GM21526 (cell line): ENCODE measurements around the gene NAGPA.
"Not testable (repeated sequence)": the region's sequence is repeated elsewhere in the genome, so short reads cannot be mapped to it uniquely, and the experiment has no call there.

Source experiments
- ATAC-seq: cut with Tn5 transposase; IDR thresholded peaks from one replicate; pipeline ENCODE4 v1.9.1; 2021; ENCODE audit warnings: moderate library complexity; ENCODE audit not compliant: unreplicated experiment, low FRiP score

NAGPA gene

DNA sequence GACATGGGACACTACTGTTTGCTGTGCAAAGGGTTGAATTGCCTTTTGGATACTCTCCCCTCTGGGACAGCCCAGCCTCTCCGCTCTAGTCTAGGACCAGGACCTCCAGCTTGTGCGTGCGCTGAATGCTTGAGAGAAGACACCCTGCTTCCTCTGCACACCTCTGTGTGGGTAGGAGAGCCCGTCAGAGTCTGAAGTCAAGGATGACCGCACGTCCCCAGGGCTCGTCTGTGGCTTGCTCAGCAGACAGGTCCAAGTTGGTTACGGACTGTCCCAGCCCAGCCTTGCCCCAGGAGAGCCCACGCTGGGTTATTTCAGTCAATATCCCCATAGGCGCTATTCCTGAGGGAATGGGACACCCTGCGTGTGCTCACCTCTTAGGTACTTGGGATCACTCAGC, 28.3 kb upstream of the NAGPA start:
- no peak for ATAC-seq

DNA sequence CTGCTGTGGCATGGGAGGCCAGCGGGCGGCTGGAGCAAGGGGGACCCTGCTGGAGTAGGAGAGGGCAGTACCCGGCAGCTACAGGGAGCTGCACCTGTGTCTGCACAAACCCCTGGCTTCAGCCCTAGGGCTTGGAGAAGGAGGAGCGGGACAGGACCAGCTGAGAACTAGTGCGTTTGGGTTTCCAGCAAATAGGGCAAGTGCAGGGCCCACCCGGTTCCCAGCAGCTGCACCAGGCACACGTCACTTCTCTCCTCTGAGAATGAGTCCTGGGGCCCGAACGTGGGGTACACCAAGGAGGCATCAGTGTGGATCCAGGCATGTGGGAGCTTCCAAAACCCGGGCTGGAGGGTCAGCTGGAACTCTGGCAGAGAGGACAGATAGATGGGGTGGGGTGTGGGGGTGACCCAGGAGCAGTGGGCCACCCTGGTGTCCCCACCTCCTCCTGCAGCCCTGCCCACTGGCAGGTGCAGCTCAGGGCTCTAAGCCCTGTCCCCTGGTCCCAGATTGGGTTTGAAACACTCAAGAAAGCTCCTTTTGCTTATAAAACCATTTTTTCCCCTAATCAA, 26.4 kb upstream of the NAGPA start:
- no peak for ATAC-seq

DNA sequence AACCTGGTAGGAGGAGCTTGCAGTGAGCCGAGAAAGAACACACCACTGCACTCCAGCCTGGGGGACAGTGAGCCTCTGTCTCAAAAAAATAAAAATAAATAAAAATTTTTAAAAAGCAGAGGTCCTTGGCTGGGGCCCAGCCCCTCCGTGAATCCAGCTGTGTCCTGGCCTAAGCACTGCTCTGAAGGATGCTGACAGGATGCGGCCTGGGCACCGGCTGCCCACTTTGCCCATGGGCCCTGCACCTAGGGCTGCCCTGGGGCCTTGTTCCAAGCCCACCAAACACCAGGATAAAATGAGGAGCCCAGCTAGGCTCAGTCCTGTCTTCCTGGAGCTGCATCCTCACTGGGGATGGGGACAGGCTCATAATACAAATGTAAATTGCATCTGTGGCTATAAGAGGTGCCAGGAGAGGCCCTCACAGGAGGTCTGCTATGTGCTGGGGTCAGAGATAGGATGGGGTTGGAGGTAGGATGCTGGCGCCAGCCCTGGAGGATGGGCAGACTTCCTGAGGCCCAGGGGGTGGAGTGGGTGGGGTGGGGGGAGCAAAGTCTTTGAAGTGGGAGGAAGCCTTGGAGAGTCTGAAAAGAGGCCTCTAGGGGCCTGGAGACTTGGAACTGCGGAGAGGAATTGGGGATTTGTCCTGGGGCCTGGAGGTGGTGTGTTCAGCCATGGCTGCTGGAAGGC, 25.8 kb upstream of the NAGPA start:
- no peak for ATAC-seq

- ATAC-seq = no peak
Measured at GRCh38 chr16:5058476-5058875, 24.7 kb upstream of the NAGPA start.

DNA sequence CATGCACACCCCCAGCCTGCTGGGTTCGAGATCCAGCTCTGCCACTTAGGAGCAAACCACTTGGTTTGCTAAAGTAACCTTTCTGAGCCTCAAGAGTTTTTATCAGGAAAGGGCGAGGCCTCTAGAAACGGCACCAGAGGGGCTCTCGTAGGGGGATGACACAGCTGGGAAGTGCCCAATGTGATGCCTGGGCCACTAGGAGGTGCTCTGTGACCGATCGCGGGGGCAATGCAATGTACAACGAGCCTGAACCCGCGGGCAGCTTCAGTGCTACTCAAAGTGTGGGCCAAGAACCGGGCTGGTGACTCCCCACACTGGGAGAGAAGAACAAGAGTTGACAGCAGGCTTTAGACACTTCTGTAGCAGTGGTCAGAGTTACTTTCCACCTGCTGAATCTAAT, 22.6 kb upstream of the NAGPA start:
- peak; percentile 66 for ATAC-seq

GRCh38 chr16:5054876-5055865, 21.4 kb upstream of the NAGPA start:
- ATAC-seq = no peak

GRCh38 chr16:5046914-5047313, 13.2 kb upstream of the NAGPA start:
- no peak for ATAC-seq

DNA sequence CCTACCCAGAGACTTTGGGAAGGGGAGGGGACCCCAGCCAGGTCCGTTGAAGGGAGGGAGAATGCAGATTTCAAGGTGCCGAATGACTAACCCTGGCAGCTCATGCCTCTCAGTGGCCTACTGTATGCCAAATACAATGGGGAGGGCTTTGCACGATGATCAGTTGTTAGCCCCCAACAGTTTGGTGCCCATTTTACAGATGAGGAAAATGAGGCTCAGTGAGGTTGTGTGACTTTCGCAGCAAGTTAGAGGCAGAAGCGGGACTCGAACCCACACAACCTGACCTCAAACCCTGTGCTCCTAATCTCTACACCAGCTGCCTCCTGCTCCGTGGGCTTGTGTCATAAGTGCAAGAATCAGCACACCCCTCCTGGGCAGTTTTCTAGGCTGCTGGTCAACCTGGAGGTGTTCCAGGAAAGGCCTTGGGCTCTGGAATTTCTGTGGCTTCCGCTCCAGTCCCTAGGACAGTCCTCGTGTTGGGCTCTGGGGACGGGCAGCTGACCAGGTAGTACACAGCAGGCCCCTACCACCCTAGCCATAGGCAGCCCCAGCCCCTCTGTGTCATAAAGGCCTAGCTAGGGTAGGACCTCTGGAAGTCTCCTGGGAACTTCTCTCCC, 11.9 kb upstream of the NAGPA start:
- no peak for ATAC-seq

DNA sequence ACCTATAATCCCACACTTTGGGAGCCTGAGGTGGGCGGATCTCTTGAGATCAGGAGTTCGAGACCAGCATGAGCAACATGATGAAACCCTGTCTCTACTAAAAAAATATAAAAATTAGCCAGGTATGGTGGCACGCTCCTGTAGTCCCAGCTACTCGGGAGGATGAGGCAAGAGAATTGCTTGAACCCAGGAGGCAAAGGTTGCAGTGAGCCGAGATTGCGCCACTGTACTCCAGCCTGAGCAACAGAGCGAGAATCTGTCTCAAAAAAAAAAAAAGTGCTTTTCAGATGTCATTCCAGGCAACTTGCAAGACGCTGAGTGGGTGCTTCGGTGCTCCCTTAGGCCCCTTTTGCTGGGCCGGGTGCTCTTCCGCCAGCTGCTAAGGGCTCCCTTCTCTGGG, 10.8 kb upstream of the NAGPA start:
- ATAC-seq = not testable (repeated sequence)

- no peak for ATAC-seq
Measured at GRCh38 chr16:5044011-5044540, 10.3 kb upstream of the NAGPA start.

- ATAC-seq = no peak
Measured at GRCh38 chr16:5042574-5043171, 8.9 kb upstream of the NAGPA start.

DNA sequence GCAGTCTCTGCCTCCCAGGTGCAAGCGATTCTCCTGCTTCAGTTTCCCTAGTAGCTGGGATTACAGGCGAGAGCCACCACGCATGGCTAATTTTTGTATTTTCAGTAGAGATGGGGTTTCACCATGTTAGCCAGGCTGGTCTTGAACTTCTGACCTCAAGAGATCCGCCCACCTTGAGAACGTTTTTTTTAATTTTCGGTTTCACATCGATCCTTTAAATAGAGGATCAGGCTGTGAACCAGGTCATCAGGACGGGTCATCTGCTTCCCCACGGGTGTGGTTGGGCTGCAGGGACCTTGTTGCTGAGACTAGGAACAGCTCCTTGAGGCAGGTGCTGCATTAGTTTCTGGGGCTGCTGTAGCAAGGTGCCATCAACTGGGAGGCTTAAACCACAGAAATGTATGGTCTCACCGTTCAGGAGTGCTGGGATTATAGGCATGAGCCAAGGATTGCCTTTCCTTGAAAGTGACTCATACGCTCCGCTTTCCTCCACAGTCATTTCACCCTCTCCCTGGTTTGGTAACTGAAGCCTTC, 7.9 kb upstream of the NAGPA start:
- peak; percentile 58 for ATAC-seq

DNA sequence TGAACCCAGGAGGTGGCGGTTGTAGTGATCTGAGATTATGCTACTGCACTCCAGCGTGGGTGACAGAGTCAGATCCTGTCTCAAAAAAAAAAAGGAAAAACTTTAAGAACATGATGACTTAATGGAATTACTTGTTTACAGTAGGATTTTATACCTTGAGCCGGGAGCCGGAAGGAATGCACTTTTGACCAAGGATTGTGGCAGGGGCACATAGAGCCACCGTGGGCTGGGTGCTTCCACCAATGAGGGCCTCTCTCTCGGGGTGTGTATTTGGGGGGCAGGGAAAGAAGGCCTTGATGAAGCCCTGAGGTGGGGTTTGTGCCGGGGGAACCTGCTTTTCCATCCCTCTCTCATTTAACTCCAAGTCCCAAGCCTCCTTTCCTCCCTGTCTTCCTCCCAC, 6.7 kb upstream of the NAGPA start:
- no peak for ATAC-seq

GRCh38 chr16:5036228-5037156, 2.8 kb upstream of the NAGPA start:
- no peak for ATAC-seq

DNA sequence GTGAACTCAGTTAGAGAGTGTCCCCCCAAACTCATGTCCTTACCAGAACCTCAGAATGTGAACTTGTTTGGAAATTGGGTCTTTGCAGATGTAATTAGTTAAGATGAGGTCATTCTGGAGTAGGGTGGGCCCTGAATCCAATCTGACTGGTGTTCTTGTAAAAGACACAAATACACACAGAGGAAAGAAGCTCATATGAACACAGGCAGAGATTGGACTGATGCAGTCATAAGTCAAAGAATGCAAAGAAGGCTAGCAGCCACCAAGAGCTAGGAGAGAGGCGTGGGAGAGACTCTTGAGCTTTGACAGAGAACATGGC, 2.1 kb upstream of the NAGPA start:
- no peak for ATAC-seq

DNA sequence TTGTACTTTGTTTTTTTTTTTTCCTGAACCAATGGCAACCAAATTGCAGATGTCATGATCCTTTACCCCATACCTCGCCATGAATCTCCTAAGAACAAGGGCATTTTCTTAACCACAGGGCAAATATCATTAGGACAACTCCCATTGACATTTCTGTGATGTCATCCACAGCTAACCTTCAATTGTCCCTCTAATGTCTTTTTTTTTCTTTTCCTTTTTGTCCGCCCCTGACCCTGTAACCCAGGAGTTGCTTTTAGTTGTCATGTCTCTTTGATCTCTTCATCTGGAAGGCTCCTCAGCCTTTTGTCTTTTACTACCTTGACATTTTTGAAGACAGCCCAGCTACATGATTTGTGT, 410 bp upstream of the NAGPA start:
- no peak for ATAC-seq

DNA sequence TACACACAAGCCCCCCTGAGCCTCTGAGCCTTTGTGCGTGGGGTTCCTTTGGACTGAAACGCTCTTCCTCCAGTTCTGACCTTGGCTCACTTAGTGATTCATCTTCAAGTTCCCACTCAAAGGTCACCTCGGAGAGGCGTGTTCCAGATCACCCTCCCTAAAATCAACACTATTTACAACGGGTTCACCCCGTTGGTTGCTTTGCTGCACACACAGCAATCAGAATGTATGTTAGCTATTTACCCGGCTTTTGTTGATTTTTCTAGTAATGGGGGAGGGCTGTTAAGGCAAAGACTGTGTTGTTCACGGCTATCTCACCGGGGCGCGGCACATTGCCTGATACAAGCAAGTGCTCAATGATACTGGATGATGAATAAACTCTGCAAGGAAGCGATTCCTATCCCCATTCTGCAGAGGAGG, 977 bp downstream of the NAGPA start:
- ATAC-seq = peak; percentile 2

DNA sequence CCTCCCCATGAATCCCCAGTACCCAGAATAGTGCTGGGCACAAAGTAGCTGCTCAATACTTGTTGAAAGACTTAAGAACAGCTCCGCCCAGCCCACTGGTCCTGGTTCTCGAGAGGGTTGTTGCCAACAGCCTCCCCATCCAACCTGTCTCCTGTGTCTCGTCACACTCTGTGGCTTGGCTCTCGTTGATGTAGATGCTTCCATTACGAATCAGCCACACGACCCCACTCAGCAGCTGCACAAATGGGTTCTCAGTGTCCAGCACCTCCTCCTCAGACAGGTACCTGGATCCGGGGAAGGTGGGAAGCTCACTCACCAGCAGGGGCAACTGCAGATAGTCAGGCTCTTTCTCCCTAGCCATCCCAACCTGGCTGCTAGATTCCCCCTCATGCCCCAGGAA, 2.1 kb downstream of the NAGPA start:
- ATAC-seq = no peak

- ATAC-seq = no peak
Measured at GRCh38 chr16:5030251-5030870, 3.4 kb downstream of the NAGPA start.
